Stimulated activated CD4-positive, alpha-beta T cell treated with anti-CD3 and anti-CD28 coated beads, Interleukin-1b, Interleukin-23, amount 100 ng/mL, for 24 hours (primary cell): ENCODE measurements around the gene TRIM28.
A peak's percentile ranks its signal among the peaks of the same experiment; 100 is the strongest.

Experiments used
- DNase-seq, 4 experiments: peaks; one replicate each; pipeline ENCODE4 v3.0.0-alpha.2; 2020; ENCODE audit warnings: low read depth in 4 of 4, low spot score in 1 of 4

TRIM28 gene

DNA sequence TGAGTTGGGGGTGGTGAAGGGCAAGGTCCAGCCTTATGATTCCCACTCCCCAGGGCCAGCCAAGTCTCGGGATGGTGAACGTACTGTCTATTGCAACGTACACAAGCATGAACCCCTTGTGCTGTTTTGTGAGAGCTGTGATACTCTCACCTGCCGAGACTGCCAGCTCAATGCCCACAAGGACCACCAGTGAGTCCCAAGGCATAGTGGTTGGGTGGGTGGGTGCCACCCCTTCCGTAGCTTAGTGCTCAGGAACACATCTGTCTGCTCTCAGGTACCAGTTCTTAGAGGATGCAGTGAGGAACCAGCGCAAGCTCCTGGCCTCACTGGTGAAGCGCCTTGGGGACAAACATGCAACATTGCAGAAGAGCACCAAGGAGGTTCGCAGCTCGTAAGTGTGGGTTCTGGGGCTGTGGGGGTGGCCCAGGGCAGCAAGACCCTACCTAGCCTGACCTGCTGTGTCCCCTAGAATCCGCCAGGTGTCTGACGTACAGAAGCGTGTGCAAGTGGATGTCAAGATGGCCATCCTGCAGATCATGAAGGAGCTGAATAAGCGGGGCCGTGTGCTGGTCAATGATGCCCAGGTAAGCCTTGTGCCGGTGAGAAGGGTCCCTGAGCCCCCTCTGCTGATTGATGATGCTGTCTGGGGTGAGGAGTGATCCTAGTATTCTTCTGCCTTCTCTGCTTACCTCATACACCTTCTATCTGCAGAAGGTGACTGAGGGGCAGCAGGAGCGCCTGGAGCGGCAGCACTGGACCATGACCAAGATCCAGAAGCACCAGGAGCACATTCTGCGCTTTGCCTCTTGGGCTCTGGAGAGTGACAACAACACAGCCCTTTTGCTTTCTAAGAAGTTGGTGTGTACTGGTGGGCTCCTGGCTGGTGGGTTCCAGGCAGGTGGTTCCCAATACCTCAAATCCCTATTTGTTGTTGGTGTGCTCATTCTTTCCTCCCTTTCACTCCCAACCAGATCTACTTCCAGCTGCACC is 3.8 kb downstream of the TRIM28 start:
- DNase-seq, result no peak

DNA sequence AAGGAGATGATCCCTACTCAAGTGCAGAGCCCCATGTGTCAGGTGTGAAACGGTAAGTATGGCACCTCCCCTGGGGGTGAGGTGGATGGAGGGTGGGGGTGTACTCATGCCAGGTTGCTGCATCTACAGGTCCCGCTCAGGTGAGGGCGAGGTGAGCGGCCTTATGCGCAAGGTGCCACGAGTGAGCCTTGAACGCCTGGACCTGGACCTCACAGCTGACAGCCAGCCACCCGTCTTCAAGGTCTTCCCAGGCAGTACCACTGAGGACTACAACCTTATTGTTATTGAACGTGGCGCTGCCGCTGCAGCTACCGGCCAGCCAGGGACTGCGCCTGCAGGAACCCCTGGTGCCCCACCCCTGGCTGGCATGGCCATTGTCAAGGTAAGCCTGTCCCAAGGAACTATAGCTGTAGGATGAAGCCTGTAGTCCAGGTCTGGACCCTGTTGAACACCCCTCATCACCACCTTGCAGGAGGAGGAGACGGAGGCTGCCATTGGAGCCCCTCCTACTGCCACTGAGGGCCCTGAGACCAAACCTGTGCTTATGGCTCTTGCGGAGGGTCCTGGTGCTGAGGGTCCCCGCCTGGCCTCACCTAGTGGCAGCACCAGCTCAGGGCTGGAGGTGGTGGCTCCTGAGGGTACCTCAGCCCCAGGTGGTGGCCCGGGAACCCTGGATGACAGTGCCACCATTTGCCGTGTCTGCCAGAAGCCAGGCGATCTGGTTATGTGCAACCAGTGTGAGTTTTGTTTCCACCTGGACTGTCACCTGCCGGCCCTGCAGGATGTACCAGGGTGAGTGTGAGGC is 5.2 kb downstream of the TRIM28 start:
- no peak for DNase-seq

DNA sequence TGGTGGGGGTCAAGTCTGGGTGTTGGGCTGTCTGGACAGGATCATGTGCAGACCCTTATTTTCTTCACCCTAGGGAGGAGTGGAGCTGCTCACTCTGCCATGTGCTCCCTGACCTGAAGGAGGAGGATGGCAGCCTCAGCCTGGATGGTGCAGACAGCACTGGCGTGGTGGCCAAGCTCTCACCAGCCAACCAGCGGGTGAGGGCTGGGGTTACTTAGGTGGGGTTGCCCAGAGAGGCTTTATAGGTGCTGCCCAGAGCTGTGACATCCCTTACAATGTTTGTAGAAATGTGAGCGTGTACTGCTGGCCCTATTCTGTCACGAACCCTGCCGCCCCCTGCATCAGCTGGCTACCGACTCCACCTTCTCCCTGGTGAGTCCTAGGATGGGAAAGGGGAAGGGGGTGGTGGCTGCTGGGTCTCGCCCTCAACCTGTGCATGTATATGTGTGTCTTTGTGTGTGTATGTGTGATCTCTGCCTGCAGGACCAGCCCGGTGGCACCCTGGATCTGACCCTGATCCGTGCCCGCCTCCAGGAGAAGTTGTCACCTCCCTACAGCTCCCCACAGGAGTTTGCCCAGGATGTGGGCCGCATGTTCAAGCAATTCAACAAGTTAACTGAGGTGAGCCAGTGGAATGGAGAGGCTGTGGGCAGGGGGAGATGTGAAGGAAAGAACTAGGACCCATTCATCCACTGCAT is 5.9 kb downstream of the TRIM28 start:
- DNase-seq, result no peak

DNA sequence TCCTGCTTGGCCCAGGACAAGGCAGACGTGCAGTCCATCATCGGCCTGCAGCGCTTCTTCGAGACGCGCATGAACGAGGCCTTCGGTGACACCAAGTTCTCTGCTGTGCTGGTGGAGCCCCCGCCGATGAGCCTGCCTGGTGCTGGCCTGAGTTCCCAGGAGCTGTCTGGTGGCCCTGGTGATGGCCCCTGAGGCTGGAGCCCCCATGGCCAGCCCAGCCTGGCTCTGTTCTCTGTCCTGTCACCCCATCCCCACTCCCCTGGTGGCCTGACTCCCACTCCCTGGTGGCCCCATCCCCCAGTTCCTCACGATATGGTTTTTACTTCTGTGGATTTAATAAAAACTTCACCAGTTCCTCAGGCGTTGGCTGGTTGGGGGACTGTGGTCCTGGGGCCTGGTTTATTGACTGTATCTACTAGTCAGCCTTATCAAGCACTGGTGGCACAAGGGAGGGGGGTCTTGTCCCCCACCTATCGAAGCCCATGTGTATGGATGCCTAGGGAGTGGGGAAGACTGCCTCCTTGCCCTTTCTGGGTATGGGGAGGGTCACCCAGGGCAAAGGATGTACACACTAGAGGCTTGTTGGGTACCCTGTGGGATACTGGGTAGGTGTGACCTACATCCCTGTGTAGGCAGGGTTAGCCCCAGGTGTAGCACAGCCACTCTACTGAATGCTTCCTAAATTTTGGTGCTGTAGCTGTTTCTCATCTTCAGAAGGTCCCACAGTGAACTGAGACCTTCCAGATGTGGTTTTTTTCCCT is 6.7 kb downstream of the TRIM28 start:
- DNase-seq, result no peak

DNA sequence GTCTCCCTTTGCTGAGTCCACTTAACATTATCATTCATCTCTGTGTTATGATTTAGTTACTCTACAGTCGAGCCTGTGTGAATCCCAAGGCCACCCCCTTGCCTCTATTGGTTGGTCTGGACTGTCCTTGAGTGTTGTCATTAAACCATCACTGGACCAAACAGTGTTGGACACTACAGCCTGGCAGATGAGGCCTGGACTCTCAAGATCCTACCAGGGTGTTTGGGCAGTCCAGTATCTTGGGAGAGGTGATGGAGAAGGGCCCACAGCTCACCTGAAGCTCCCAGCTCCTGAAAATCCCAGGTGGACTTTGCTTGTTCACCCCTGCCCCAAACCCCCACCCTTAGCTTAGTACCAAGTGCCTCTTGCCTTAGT is 7.2 kb downstream of the TRIM28 start:
- DNase-seq, result no peak

DNA sequence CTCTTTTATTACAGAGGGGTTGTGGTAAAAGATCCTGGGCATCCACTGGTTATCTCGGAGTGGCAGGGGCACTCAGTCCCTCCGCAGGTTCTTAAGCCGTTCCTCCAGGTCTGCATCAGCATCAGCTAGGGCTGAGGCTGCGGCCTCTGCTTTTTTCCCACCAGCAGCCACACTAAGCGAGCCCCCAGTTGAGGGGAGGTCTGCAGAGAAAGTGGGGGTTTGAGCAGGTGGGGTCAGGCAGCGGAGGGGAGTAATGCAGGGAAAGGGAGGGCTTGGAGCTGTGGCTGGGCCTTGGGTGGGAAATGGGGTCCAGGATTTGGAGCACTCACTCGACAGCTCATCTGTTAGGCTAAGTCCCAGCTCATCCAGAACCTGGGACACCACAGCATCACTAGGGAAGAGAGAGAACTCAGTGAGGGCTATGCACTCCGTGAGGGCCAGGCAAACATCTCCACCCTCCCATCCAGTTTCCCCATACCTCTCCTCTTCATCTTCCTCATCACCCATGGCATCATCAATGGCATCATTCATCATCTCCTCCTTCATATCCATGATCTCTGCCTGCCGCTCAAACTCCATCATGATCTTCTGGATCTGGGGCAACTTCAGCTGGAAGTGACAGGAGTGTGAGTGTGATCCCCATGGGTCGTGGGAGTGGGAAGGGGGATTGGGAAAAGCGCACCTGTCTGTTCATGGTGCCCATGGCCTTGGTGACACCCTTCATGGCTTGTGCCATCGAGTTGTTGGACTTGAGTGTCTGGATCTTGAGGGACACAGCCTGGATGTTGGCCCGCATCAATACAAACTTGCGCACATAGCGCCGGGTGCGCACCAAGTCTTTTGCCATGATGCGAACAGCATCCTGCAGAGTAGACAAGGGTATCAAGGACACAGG is 8.0 kb downstream of the TRIM28 start:
- DNase-seq, result no peak

DNA sequence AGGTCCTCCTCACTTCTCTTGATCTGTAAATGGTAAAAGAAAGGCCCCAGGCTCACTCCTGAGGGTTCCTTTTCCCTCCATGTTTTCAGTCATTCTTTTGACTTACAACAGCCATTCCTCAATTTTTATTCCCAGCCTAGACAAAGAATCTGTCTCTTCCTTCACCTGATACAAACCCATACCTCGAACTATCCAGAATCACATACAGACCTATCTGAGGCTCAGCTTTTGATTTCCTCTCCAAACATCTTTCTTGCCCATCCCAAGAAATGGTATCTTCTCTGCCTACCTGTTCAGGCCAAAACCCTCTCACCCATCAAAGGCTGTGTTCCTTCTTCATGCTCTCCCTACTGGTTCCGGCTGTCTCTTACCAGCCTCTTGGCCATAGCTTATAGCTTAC is 8.8 kb downstream of the TRIM28 start:
- no peak for DNase-seq

DNA sequence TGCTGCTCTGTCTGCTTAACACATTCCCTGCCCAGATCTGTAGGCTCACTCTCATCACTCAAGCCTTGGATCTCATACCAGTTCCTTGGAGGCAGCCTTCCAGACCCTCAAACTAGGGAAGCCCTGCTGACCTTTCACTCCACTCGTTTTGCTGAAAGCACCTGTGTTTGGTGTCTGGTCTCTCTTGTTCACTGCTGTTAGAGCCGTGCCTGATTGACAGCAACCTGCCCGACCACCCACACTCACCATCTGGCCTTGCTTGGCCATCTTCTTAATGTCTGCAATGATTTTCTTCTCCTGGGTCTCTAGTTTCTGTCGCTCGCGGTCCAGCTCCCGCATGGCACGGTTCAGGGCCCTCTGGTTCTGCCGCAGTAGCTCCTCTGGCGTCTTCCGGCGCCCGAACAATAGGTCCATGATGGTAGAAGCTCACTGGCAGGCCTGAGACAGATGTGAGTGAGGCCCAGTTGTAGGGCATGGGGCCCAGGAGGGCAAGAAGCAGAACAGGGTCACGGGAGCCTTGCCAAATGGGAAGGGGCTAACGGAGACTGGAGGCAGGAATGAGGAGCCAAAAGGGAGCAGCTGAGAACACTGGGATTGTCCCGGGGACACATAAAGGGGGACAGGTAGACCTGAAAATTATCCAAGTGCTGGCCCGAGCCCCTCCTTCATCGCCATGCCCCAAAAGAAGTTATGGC is 10.1 kb downstream of the TRIM28 start:
- DNase-seq, result no peak

DNA sequence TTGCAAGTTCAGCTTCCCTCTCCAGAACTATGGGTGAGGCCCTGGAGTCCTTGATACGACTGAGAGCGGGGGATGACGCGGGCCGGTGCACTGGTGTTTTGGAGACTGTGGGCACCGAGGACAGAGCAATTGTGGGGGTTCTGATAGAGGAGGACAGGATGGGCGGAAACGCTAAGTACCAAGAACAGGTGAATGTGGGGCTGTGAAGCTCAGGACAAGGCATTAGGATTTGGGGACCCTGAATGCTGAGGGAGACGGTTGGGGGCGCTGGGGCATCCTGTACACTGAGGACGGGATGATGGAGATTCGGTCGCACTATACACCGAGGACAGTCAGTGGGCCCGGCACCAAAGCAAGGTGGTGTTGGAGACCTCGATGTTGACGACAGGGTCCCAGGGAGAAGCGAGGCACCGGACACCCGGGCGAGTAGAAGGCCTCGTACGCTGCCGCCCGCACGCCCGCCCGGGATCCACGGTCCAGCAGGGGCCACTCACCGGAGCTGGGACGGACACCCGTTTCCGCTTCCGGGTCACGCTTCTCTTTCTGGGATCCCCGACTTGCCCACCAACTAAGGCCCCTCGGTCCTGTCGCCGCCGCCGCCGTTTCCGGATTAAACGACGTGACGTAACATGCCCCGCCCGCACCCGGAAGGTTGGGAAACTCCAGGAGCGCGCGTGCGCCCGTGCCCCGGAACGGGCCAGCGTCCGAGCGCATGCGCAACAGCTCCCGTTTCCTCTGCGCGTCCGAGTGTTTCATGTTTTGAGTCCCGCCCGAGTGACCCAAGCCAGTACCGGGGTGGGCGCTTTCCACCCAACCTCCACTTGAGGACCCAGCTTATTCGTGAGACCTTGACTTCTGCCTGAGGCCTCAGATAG is 10.9 kb downstream of the TRIM28 start, which contains the start of gene CHMP2A:
Gene CHMP2A, minus strand, starts transcription at position 612 of the 875 bp plus-strand sequence. CDS start 893 bp downstream, outside the sequence.
- DNase-seq, result peak; percentile 96 to 99 (median 96)

DNA sequence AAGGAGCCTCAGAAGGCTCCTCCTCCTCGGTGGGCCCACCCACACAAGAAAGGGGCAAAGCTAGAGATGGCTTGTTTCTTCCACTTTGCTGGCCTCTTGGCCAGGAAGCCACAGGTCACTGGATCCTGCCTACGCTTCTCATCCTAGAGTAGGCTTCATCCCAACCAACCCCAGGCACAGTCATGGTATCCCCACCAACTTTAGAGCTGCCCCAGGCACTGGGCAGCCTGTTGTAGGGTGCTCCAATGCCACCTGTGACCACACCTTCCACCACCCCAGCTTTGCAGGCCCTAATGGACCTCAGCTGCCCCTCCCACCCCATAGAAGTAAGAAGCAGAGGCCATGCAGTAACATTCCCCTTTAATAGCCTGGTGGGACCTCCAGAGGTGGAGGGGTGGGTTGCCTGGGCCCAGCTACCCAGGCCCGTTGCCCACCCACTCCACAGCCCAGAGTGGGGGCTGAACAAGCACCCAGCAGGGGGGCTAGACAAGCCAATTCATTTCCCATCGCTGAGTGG is 11.6 kb downstream of the TRIM28 start:
- no peak for DNase-seq

DNA sequence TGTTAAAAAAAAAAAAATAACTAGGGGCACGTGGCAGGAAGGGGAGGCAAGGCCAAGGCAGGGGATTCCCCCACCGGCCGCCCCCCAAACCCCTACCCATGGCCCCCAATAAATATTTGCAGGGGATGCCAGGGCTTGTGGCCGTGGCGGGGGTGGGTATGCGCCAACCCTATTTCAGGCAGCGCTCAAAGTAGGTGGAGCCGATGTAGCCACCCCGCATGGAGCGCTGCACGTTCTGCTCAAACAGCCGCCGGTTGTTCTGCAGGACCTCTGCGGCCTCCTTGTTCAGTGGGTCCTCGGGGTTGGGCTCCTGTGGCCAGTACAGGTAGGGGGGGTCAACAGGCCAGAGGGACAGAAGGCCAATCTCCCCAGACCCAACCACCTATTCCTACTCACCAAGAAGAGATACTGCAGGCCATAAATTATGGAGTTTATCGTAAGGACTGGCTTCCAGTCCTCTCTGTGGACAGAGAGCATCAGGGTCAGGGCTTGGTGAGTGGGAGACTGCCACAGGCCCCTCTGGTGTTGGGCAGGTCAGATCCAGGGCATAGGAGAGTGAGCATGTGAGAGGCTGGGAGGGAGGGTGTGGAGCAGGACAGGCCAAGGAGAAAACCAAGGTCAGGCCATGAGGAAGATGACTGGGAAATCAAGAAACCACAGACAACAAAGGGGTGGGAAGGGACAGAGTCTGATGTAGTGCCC is 12.2 kb downstream of the TRIM28 start:
- DNase-seq, result no peak

DNA sequence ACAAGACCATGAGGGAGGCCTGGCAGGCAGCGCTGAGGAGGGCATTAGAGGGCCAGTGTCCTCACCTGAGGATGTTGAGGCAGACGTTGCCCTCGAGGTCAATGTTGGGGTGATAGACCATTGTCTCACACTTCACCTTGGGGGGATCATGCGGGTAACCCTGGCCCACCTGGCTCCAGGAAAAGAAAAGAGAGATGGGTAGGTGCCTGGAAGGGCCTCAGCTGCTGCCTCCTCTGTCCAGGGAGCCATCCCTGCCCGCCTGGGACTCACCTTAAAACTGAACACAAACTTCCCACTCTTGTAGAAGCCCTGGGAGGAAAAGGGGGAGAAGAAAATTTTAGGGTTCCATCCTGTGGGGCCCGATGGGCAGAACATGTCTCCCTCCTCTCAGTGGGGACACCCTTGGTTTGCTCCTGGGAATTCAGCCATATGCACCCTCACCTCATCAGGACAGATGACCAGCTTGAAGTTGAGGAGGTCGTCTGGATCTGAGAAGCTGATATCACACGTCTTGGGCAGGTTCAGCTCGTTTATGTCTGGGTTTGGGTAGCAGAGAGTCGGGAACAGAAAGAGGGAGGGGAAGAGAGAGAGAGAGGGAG is 12.9 kb downstream of the TRIM28 start:
- no peak for DNase-seq

DNA sequence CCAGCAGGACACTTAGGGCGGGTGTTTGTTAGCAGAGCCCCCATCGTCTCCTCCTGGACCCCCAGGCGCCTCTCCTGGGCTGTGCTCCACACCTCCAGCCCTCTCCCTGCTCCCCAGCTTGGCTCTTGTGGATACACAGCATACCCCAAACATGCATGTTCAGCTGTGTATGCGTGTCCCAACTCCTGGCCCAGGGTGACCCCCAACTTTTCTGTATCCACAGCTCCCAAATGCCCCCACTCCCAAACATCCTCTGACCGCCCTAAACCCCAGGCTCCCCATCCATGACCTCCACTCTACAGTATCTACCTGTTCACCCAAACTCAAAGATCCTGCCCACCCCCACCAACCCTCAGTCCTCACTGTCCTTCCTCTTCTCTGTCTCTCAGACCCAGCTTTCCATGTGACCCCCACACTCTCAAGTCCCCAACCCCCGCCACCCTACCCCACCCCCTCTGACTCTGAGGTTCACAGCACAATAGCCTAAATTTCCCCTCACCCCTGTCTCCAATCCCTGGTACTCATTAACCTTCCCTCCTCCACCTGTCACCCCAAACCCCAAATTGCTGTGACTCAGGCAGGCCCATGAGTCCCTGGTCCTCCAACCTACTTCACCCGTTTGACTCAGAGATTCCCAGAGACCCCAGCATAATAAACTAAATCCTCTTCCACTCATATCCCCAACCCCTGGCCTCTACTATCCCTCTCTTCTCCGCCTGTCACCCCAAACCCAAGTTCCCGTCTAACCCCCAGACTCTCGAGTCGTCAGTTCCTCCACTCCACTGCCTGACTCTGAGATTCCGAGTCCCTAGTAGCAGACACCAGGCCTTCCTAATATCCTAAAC is 13.6 kb downstream of the TRIM28 start:
- DNase-seq, result no peak

DNA sequence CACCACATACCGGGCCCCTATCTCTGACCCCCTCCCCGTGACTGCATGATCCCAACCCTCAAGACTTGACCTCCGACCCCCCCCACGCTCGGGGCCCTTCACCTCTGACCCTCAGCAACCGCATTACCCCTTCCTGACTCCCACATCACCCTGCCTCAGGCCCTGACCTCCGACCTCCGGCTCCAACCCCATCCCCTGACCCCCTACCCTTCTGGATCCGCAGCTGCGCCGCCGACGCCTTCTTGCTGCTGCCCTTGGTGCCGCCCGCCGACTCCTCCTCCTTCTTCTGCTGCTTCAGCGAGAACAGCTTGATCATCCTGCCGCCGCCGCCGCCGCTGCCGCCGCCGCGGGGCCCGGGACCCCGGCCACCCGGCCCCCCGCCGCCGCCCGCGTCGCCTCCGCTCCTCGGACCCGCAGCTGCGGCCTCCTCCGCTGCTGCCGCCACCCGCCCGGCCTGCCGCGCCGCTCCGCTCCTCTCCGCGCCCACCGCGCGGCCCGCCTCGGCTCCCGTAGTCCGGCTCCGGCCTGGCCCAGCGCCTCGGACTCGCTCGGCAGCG is 14.3 kb downstream of the TRIM28 start, which contains the start of gene UBE2M:
Gene UBE2M, minus strand, starts transcription at position 546 of the 557 bp plus-strand sequence. Its CDS starts 230 bp downstream, at position 316.
- DNase-seq, result no peak

DNA sequence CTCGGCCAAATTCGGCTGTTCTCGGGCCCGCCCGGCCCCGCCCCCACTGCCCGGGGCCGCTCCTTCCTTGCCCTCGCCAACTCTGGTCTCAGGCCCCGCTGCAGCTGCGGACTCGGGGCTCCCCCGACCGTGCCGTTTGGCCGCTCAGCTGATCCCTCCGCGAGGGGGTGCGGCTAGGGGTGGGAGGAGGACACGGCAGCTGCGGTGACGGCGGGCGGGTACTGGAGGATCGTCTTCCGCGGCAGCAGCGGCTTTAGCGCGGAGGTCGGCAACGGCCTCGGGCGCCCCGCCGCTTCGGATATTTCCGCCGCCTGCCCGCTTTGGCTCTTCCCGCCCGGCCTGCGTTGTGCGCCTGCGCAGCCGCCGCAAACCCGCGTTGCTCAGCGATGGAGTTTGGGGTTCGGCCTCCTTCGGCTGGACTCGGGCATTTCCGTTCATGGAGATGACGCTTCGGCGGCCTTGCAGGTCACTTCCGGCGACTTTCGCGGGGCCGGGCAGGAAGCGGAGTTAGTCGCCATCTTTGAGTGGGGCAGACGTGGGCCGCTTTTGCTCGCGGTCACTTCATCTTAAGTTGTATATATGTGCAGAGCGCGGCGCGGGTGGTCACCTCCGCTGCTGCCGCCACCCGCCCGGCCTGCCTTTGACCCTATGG is 14.9 kb downstream of the TRIM28 start:
- peak; percentile 91 to 100 (median 99) for DNase-seq
